Neutrophil (primary cell): ENCODE measurements around the gene CCNL1.

ENCODE experiments used
- H3K27ac ChIP-seq: fragments of 200-600 bp; sonication (generic); 2 replicates; pipeline ENCODE4 v1.5.1; 2016; ENCODE audit warnings: mild to moderate bottlenecking, moderate library complexity
- H3K27me3 ChIP-seq: fragments of 200-600 bp; sonication (generic); 2 replicates; pipeline ENCODE4 v1.6.0; 2016; ENCODE audit warnings: mild to moderate bottlenecking
- H3K36me3 ChIP-seq: fragments of 200-600 bp; sonication (generic); 2 replicates; pipeline ENCODE4 v1.5.1; 2017
- H3K4me1 ChIP-seq, 2 experiments: fragments of 200-600 bp in 1 of 2; sonication (generic) in 1 of 2; 1 replicate in 1 of 2; 2 replicates in 1 of 2; pipeline versions ENCODE4 v1.5.1 to v1.6.1; 2013 to 2016; ENCODE audit warnings: low read depth in 1 of 2, low read length in 1 of 2, mild to moderate bottlenecking in 1 of 2, moderate library complexity in 1 of 2; ENCODE audit not compliant: control insufficient read depth in 1 of 2, insufficient read depth in 1 of 2
- H3K4me3 ChIP-seq, 2 experiments: fragments of 200-600 bp in 1 of 2; sonication (generic) in 1 of 2; 1 replicate in 1 of 2; 2 replicates in 1 of 2; pipeline ENCODE4 v1.5.1; 2013 to 2016; ENCODE audit warnings: low read depth in 1 of 2, low read length in 1 of 2, mild to moderate bottlenecking in 1 of 2, moderate library complexity in 1 of 2
- H3K9me3 ChIP-seq: fragments of 200-600 bp; sonication (generic); 2 replicates; pipeline ENCODE4 v1.5.1; 2016
- TF ChIP-seq, protein P1 (sequence below): fragments of 200-600 bp; sonication (generic); IDR thresholded peaks from 2 replicates; pipeline ENCODE4 v1.5.1; 2016; ENCODE audit warnings: antibody characterized with exemption

Gene CCNL1

DNA sequence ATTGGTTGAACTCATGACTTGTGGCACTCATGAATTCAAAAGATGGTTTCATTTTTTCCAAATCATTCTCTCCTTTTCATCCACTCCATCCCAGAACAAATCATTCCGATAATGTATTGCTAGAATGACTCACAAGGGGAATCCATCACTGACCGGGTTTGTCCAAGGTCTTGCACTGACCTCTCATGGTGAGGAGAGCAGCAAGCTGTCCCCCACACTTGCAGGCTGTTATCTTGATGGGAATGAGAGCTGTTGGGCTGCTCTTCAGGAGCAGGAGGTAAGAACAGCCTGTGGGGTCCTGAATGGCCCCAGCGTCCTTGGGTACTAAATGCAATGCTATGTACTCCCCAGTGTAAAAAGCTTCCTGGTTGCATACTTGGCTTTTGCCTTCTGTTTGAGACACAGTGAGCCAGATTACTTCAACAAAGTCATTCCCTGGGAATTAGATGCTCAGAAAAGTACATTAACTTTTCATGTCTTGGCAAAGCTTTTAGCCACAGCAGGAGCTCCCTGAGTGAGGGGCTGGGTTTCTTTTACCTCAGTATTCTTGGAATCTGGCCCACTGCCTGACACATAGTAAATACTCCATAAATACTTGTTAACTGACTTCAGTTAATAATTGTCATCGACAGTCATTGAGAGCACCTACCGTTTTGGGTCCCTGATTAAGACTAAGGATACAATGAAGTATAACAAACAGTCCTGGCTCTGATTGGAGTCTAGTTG is 24.1 kb downstream of the CCNL1 start:
- TF ChIP-seq, protein P1, sequence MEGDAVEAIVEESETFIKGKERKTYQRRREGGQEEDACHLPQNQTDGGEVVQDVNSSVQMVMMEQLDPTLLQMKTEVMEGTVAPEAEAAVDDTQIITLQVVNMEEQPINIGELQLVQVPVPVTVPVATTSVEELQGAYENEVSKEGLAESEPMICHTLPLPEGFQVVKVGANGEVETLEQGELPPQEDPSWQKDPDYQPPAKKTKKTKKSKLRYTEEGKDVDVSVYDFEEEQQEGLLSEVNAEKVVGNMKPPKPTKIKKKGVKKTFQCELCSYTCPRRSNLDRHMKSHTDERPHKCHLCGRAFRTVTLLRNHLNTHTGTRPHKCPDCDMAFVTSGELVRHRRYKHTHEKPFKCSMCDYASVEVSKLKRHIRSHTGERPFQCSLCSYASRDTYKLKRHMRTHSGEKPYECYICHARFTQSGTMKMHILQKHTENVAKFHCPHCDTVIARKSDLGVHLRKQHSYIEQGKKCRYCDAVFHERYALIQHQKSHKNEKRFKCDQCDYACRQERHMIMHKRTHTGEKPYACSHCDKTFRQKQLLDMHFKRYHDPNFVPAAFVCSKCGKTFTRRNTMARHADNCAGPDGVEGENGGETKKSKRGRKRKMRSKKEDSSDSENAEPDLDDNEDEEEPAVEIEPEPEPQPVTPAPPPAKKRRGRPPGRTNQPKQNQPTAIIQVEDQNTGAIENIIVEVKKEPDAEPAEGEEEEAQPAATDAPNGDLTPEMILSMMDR: no peak
- no peak overlapping the region for H3K4me3 ChIP-seq
- no peaks in the 10 kb centered on the region for H3K9me3 ChIP-seq
- peak overlapping the region; percentile 52 for H3K27ac ChIP-seq
- peaks cover 35 to 55% of the 10 kb centered on the region in 2 experiments for H3K4me1 ChIP-seq
- no peaks in the 10 kb centered on the region for H3K27me3 ChIP-seq
- H3K36me3 ChIP-seq: peaks cover 40% of the 10 kb centered on the region

DNA sequence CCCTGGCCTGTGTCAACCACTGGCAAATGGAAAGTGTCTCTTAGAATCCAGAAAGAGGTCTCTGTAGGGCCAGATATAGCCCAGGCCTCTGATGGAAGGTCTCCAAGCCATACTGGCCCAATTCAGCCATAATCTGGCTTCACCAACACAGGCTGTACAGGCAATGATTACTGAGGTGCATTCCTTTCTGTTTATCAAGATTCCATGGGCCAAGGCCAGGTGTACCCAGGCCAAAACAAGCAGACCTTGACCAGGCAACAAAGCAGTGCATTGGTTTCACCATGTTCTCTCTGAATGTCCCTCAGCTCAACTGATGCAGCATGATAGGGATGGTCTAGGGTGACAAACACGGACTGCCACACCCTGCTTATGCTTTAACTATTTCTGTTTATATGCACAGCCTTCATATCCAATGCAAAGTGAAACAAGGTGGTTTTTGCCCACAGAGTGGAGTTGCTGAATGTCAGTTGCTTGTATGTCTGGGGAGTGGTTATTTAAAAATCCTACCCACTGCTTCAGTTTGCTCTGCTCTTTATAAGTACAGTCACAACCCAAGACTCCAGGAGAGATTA is 25.2 kb downstream of the CCNL1 start:
- peaks cover 33% of the 10 kb centered on the region for H3K36me3 ChIP-seq
- no peaks in the 10 kb centered on the region for H3K9me3 ChIP-seq
- H3K27ac ChIP-seq: no peak overlapping the region
- H3K4me3 ChIP-seq: no peak overlapping the region
- H3K27me3 ChIP-seq: no peaks in the 10 kb centered on the region
- TF ChIP-seq, protein P1: no peak
- peaks cover 33 to 52% of the 10 kb centered on the region in 2 experiments for H3K4me1 ChIP-seq

DNA sequence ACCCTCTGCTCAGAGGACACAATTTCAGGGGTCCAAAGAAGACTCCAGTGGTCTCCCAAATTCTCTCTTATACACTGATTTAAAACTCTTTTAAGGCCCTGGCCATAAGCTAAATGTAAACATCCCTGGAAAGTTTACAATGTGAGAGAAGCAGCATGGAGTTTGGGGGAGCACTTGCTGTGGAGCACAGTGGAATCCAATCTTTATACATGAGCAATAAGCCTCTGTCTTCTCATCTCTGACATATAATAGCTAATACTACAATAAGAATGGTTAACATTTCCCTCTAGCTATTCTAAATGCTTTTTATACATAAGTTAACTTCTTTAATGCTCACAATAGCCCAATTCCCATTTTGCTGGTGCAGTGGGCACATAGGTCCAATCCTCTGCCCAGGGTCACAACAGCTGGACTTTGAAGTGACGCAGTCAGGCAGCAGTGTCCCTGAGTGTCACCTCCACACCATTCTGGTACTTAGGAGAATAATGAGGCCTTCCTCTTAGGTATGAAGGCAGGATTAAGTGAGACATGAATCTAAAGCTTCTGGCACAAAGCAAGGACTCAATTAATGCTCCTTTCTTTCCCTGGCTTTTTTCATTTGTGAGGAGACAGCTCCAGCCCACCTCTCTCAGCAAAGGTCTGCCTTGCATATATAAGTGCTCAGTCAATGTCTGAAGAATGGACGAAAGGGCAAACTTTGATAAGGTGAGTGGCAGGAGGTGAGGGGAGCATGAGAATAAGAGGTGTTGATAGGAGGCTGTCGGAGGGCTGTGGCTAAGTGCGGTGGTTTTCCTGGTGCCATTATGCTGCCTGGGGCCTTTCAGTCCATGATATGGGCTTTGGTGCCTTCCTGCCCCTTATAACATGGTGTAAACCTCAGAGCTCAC is 26.3 kb downstream of the CCNL1 start:
- H3K9me3 ChIP-seq: no peaks in the 10 kb centered on the region
- TF ChIP-seq, protein P1: no peak
- no peak overlapping the region for H3K27ac ChIP-seq

DNA sequence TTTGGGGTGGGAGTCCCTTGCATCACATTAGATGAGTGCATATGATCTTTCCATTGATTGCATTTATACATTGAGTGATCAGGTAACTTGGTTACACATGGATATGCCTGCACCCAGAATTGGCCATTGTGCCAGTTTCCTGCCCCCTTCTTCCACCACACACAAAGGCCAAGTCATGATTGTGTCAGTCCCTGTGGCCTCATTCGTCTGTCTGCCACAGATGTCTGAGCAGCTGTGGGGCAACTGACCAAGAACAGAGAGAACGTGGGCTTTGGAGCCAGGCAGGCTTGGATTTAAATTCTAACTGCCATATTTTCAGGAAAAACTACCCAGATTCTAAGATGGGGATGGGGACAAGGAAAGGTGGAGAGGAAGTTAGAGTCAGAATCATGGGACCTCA is 27.0 kb downstream of the CCNL1 start:
- Histone ChIP-seq H3K27me3 (no peaks in the 10 kb centered on the region), H3K4me1 (peaks cover 33 to 52% of the 10 kb centered on the region in 2 experiments)
- TF ChIP-seq, protein P1: no peak

More for the DNA sequence above, 26.3 kb downstream of the CCNL1 start:
- Histone ChIP-seq H3K36me3 (peaks cover 27% of the 10 kb centered on the region), H3K27me3 (no peaks in the 10 kb centered on the region), H3K4me1 (peaks cover 33 to 52% of the 10 kb centered on the region in 2 experiments), H3K4me3 (no peak overlapping the region)

DNA sequence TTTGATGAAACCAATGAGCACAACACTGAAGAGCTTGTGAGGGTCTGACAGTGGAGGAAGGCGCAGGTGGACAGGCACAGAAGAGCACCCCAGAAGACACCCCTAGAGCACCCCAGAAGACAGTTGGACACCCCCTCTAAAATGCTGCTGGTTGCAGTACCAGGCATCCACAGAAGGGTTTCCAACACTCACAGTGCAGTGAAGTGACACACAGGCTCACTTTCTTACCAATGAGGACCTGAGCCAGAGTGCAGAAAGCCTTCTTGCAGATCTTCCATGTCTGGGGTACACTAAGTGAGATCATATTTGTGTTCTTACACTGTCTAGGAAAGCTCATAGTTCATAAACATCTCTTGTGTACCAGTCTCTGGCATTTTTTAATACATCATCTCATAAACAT is 27.6 kb downstream of the CCNL1 start:
- H3K27me3 ChIP-seq: no peaks in the 10 kb centered on the region
- no peak overlapping the region for H3K4me3 ChIP-seq
- H3K27ac ChIP-seq: no peak overlapping the region
- TF ChIP-seq, protein P1: no peak
- H3K36me3 ChIP-seq: peaks cover 18% of the 10 kb centered on the region
- peaks cover 30 to 48% of the 10 kb centered on the region in 2 experiments for H3K4me1 ChIP-seq
- no peaks in the 10 kb centered on the region for H3K9me3 ChIP-seq

More for the DNA sequence above, 27.0 kb downstream of the CCNL1 start:
- Histone ChIP-seq H3K9me3 (no peaks in the 10 kb centered on the region), H3K27ac (no peak overlapping the region), H3K36me3 (peaks cover 20% of the 10 kb centered on the region), H3K4me3 (no peak overlapping the region)
